DMS 273 (cell line): ENCODE data around the gene TBC1D24.
"Not testable (repeated sequence)": the region's sequence is repeated elsewhere in the genome, so short reads cannot be mapped to it uniquely, and the experiment has no call there.

Experiments used
- DNase-seq: peaks from one replicate; lab custom pipeline; 2025; ENCODE audit not compliant: unreplicated experiment; lab: John Stamatoyannopoulos, UW

TBC1D24 gene

GRCh38 chr16:2554709-2555425 is 79.9 kb downstream of the TBC1D24 start:
- not testable (repeated sequence) for DNase-seq
